Fibroblast of lung (primary cell): ENCODE measurements around the gene ONECUT3.

Source experiments
- CTCF ChIP-seq, 2 donors: IDR thresholded peaks in 1 of 2; conservative IDR thresholded peaks in 1 of 2; 1 replicate in 1 of 2; 2 replicates in 1 of 2; pipeline ENCODE4 v1.5.1; 2011 to 2012; ENCODE audit warnings: low read length in 2 of 2, control low read depth in 1 of 2, inconsistent platforms in 1 of 2, low read depth in 1 of 2, mild to moderate bottlenecking in 1 of 2
- EZH2 ChIP-seq: IDR thresholded peaks from 2 replicates; pipeline ENCODE4 v1.5.1; 2012; ENCODE audit warnings: low read length, control low read depth, mild to moderate bottlenecking; ENCODE audit errors: missing control alignments

- TF ChIP-seq CTCF (conservative IDR thresholded peaks at IDR 0.05 in 1 of 2, IDR thresholded peaks at IDR 0.05 in 1 of 2; ENCODE audit: low read depth in 1 of 2, low read length in 2 of 2): no peak
- TF ChIP-seq EZH2: no peak
These were observed 24.3 kb upstream of the ONECUT3 start for GRCh38 chr19:1728816-1729567.
